Measurements from ENCODE around the gene C5orf63. TPM values are rescaled to one million over a fixed set of nuclear protein-coding genes. Genes with fewer than 3 reads are reported as not detected.
A peak's percentile ranks its signal among the peaks of the same experiment; 100 is the strongest.

C5orf63 gene
- total RNA-seq, 8 experiments from 2014 or later: 0.11 to 11.3 (median 1.9) TPM

- no peak overlapping the region for H3K27ac ChIP-seq
- WGBS, 10 experiments: 29 to 100% (median 82%) methylated on average over 1 to 3 of the region's 3 CpGs
- H3K4me3 ChIP-seq: no peak overlapping the region
- in situ Hi-C loops (cut with MboI; ENCODE audit: low pct_unique_long_range_greater_than_20kb in 2 of 9, low sequenced_read_pairs in 9 of 9, unreplicated experiment in 9 of 9): no loop called here
- ATAC-seq (replicated peaks in 6 of 8): peak in 2 of 8 experiments; percentile 48 to 61
- no peaks in the 10 kb centered on the region for H3K4me1 ChIP-seq (replicated peaks in 1 of 2)
Observed at GRCh38 chr5:127041571-127041970, 31.7 kb downstream of the C5orf63 start.

DNA sequence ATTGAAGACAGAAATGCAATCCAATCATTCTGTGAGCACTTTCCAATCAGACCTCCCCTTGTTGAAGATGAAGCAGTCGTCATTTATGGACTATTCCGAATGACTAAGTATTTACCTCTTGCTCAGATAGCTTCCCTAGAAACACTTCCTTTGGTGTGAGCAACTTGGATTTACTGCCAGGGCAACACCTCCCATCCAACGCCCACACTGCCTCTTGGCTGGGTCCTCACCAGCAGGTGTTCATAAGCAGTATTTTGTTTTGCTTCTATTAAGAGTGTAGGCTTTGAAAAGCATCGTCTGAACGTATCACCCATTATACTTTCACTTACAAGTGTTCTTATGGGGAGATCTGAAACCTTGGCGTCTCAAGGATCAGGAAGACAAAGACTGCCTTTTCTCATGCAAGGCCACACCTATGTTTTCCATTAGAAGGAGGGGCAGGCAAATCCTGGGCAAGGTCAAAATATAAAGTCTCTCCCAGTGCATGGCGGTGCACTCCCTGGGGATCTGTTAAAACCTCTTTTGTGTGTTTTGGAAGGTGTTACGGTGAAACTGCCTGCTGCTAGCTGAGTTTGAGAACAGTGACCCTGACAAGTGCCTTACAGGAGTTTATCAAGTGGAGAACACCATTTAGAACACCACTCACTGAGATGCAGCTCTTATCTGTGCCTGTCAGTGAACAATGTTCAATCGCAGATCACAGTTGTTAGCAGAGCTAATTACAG, 32.3 kb downstream of the C5orf63 start:
- Histone ChIP-seq H3K4me3 (no peak overlapping the region), H3K4me1 (replicated peaks in 1 of 2) (no peaks in the 10 kb centered on the region), H3K27ac (no peak overlapping the region)
- peak in 2 of 8 experiments; percentile 55 to 89 for ATAC-seq (replicated peaks in 6 of 8)
- in situ Hi-C loops (cut with MboI; ENCODE audit: low pct_unique_long_range_greater_than_20kb in 2 of 9, low sequenced_read_pairs in 9 of 9, unreplicated experiment in 9 of 9): no loop called here
- WGBS, 10 experiments: 13 to 79% (median 55%) methylated on average over 1 to 9 of the region's 9 CpGs

DNA sequence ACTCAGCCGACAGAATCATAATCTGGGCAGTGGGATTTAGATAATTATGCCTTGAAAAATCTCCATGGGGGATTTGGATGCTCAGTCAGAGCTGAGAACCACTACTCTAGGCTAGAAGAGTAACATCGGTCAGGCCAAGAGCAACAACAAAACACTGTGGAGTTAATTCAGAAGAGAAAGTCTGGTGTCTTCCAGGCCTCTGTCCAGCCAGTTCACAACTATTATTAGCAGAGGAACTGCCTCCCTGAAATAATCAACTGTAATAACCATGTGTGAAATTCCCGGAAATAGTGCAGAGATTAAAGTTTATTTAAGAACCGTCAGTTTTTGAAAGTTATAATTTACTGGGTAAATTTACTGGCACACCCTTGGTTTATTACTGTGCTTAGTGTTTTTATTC, 34.8 kb downstream of the C5orf63 start:
- in situ Hi-C loops (cut with MboI; ENCODE audit: low pct_unique_long_range_greater_than_20kb in 2 of 9, low sequenced_read_pairs in 9 of 9, unreplicated experiment in 9 of 9): no loop called here
- no peaks in the 10 kb centered on the region for H3K4me1 ChIP-seq (replicated peaks in 1 of 2)
- H3K4me3 ChIP-seq: no peak overlapping the region
- H3K27ac ChIP-seq: no peak overlapping the region
- WGBS, 10 experiments: 24 to 100% (median 75%) methylated on average over 1 to 4 of the region's 4 CpGs
- peak in 1 of 8 experiments; percentile 27 for ATAC-seq (replicated peaks in 6 of 8)

- no peak overlapping the region for H3K27ac ChIP-seq
Observed at GRCh38 chr5:127031863-127032232, 41.5 kb downstream of the C5orf63 start.

GRCh38 chr5:127031147-127031862, 42.0 kb downstream of the C5orf63 start:
- Histone ChIP-seq H3K4me3 (peak overlapping the region; percentile 72 to 86 (median 85)), H3K4me1 (replicated peaks in 1 of 2) (peaks cover 13 to 14% of the 10 kb centered on the region in 2 donors), H3K27ac (no peak overlapping the region)
- WGBS, 10 experiments: 18 to 100% (median 60%) methylated on average over 1 to 14 of the region's 45 CpGs; no CpG with 5 or more reads in 4 of the 10 experiments
- in situ Hi-C loops (cut with MboI; ENCODE audit: low pct_unique_long_range_greater_than_20kb in 2 of 9, low sequenced_read_pairs in 9 of 9, unreplicated experiment in 9 of 9): no loop called here
- ATAC-seq (replicated peaks in 6 of 8): peak in 2 of 8 experiments; percentile 2

More at GRCh38 chr5:127031863-127032232, 41.5 kb downstream of the C5orf63 start:
- in situ Hi-C loops (cut with MboI; ENCODE audit: low pct_unique_long_range_greater_than_20kb in 2 of 9, low sequenced_read_pairs in 9 of 9, unreplicated experiment in 9 of 9): no loop called here
- 100% methylated on average over 1 to 2 of the region's 2 CpGs; no CpG with 5 or more reads in 4 of the 10 experiments for WGBS, 10 experiments
- no peak for ATAC-seq (replicated peaks in 6 of 8)
- Histone ChIP-seq H3K4me3 (no peak overlapping the region), H3K4me1 (replicated peaks in 1 of 2) (peaks cover 9% of the 10 kb centered on the region in 2 donors)

- ATAC-seq (replicated peaks in 6 of 8): peak; percentile 93 to 97 (median 97)
- in situ Hi-C loops (cut with MboI; ENCODE audit: low pct_unique_long_range_greater_than_20kb in 2 of 9, low sequenced_read_pairs in 9 of 9, unreplicated experiment in 9 of 9): no loop called here
- H3K4me1 ChIP-seq (replicated peaks in 1 of 2): peaks cover 21 to 22% of the 10 kb centered on the region in 2 donors
- H3K27ac ChIP-seq: peak within 1 kb of the TSS in 1 of 2 donors; percentile 59
- peak within 1 kb of the TSS; percentile 72 to 86 (median 85) for H3K4me3 ChIP-seq
- 0 to 4% (median 0%) methylated on average over 1 to 14 of the region's 97 CpGs; no CpG with 5 or more reads in 7 of the 10 experiments for WGBS, 10 experiments
Observed at GRCh38 chr5:127030259-127031146, 42.8 kb downstream of the C5orf63 start, which contains the start of gene MARCHF3. TSS of gene MARCHF3 (minus strand) at chr5:127030558. CDS start at chr5:126918171, 112,387 bp downstream.

DNA sequence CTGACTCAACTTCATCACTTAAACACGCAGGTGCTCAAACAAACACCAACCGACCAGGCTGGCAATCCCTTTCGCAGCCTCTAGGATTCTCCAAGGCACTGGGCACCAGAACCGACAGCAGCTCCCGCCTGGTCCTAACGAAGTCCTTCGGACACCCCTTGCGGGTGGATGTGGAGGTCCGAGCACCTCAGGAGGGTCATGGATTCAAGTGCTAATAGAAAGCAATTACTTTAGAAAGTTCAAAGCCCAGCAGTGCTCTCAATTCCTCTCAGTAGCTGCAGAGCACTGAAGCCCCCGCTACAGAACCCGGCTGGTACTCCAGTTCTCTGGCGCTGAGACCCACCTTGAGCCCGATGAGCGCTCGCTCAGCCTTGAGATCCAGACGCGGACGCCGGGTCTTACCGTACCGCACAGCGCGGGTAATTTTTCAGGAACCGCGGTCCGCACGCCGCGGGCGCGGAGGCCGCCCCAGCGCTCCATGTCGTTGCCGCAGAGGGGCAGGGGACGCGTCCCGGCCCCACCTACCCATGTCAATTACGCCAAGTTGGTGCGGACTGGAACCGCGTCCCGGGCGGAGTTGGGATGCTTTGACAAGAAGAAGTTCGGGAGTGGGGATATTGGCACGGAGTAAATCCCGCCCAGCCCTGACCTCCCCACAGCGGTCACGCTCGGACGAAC, 43.6 kb downstream of the C5orf63 start:
- peak in 6 of 8 experiments; percentile 7 to 18 (median 14) for ATAC-seq (replicated peaks in 6 of 8)
- Histone ChIP-seq H3K4me1 (replicated peaks in 1 of 2) (peaks cover 25 to 29% of the 10 kb centered on the region in 2 donors), H3K27ac (peak overlapping the region in 1 of 2 donors; percentile 59), H3K4me3 (peak overlapping the region; percentile 72 to 86 (median 85))
- WGBS, 10 experiments: 0 to 3% (median 0%) methylated on average over 1 to 14 of the region's 51 CpGs; no CpG with 5 or more reads in 2 of the 10 experiments
- in situ Hi-C loops (cut with MboI; ENCODE audit: low pct_unique_long_range_greater_than_20kb in 2 of 9, low sequenced_read_pairs in 9 of 9, unreplicated experiment in 9 of 9): no loop called here

DNA sequence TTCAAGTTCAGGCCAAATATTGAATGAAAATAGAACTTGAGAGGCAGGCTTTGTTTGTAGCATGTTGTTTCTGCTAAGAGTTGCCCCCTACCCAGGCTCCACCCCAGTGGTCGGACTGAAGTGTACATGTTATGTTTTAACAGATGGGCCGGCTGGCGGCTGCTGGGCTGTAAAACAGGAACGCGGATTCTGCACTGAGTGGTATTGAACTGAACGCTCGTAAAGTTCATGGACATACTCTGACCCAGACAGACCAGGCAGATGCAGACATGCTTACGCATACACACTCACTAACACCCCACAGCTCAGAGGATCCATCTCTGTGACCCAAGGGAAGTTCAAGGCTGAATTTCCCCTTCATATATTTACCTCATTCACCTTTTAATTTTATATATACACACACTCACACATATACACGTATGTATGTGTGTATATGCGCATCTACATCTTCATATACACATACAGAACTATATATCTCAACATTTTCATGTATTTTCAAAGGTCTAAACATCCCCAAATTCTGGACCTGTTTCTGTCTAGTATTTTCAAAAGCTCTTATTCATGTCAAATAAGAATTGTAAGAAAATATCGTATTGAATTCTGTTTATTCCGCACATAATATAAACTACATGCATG, 44.4 kb downstream of the C5orf63 start:
- Histone ChIP-seq H3K4me3 (peak overlapping the region; percentile 72 to 86 (median 85)), H3K27ac (no peak overlapping the region), H3K4me1 (replicated peaks in 1 of 2) (peaks cover 25 to 30% of the 10 kb centered on the region in 2 donors)
- in situ Hi-C loops (cut with MboI; ENCODE audit: low pct_unique_long_range_greater_than_20kb in 2 of 9, low sequenced_read_pairs in 9 of 9, unreplicated experiment in 9 of 9): no loop called here
- ATAC-seq (replicated peaks in 6 of 8): no peak
- WGBS, 10 experiments: 33 to 100% (median 62%) methylated on average over 1 to 10 of the region's 12 CpGs; no CpG with 5 or more reads in 1 of the 10 experiments

GRCh38 chr5:127027539-127027938, 45.8 kb downstream of the C5orf63 start:
- in situ Hi-C loops (cut with MboI; ENCODE audit: low pct_unique_long_range_greater_than_20kb in 2 of 9, low sequenced_read_pairs in 9 of 9, unreplicated experiment in 9 of 9): no loop called here
- WGBS, 10 experiments: 83 to 100% (median 92%) methylated on average over 1 of the region's 1 CpG; no CpG with 5 or more reads in 3 of the 10 experiments
- Histone ChIP-seq H3K4me1 (replicated peaks in 1 of 2) (peaks cover 25 to 30% of the 10 kb centered on the region in 2 donors), H3K27ac (no peak overlapping the region), H3K4me3 (no peak overlapping the region)
- no peak for ATAC-seq (replicated peaks in 6 of 8)

GRCh38 chr5:127026166-127026565, 47.1 kb downstream of the C5orf63 start:
- in situ Hi-C loops (cut with MboI; ENCODE audit: low pct_unique_long_range_greater_than_20kb in 2 of 9, low sequenced_read_pairs in 9 of 9, unreplicated experiment in 9 of 9): no loop called here
- whole genome bisulfite sequencing, 10 experiments: 39 to 100% (median 82%) methylated on average over 2 of the region's 2 CpGs; no CpG with 5 or more reads in 2 of the 10 experiments
- H3K27ac ChIP-seq: no peak overlapping the region
- peaks cover 25 to 33% of the 10 kb centered on the region in 2 donors for H3K4me1 ChIP-seq (replicated peaks in 1 of 2)
- no peak for ATAC-seq (replicated peaks in 6 of 8)
- no peak overlapping the region for H3K4me3 ChIP-seq

GRCh38 chr5:127025467-127025866, 47.8 kb downstream of the C5orf63 start:
- ATAC-seq (replicated peaks in 6 of 8): no peak
- in situ Hi-C loops (cut with MboI; ENCODE audit: low pct_unique_long_range_greater_than_20kb in 2 of 9, low sequenced_read_pairs in 9 of 9, unreplicated experiment in 9 of 9): no loop called here
- H3K4me3 ChIP-seq: no peak overlapping the region
- H3K27ac ChIP-seq: no peak overlapping the region
- 50 to 90% (median 86%) methylated on average over 1 of the region's 1 CpG; no CpG with 5 or more reads in 3 of the 10 experiments for WGBS, 10 experiments
- H3K4me1 ChIP-seq (replicated peaks in 1 of 2): peaks cover 25 to 33% of the 10 kb centered on the region in 2 donors

GRCh38 chr5:127024821-127025220, 48.5 kb downstream of the C5orf63 start:
- H3K27ac ChIP-seq: no peak overlapping the region
- WGBS, 10 experiments: 42 to 100% (median 74%) methylated on average over 2 to 4 of the region's 4 CpGs
- no peak overlapping the region for H3K4me3 ChIP-seq
- no peak for ATAC-seq (replicated peaks in 6 of 8)
- peaks cover 25 to 33% of the 10 kb centered on the region in 2 donors for H3K4me1 ChIP-seq (replicated peaks in 1 of 2)
- in situ Hi-C loops (cut with MboI; ENCODE audit: low pct_unique_long_range_greater_than_20kb in 2 of 9, low sequenced_read_pairs in 9 of 9, unreplicated experiment in 9 of 9): no loop called here

All from motor neuron (in vitro differentiated cells).